OCI-LY7 (cell line): ENCODE results near the gene LPIN2. TPM values are rescaled to one million over a fixed set of nuclear protein-coding genes. Genes with fewer than 3 reads are reported as not detected.

Experiments used
- BruUV-seq: library from RNA; stranded (reverse); fragments of 400-500 nt; replicated peaks from 2 replicates; lab custom pipeline; 2021; lab: Mats Ljungman, UMichigan
- CTCF ChIA-PET: fragments of 300-600 bp; sonication (Branson Sonifier 250); formaldehyde crosslinking; loops from one replicate; lab custom pipeline; 2022; ENCODE audit warnings: antibody characterized with exemption; ENCODE audit not compliant: unreplicated experiment; lab: Charles Lee
- POLR2A ChIA-PET: fragments of 300-600 bp; sonication (Branson Sonifier 250); formaldehyde crosslinking; loops from one replicate; lab custom pipeline; 2022; ENCODE audit warnings: antibody characterized with exemption; lab: Charles Lee
- DNase-seq: peaks from one replicate; pipeline ENCODE4 v3.0.0-alpha.2; 2015; ENCODE audit warnings: low spot score
- H2AFZ ChIP-seq: fragments of 200-600 bp; sonication (generic), shearing (Covaris generic); 2 replicates; pipeline ENCODE4 v1.6.1; 2014; ENCODE audit warnings: mild to moderate bottlenecking, antibody characterized with exemption, low read length, moderate library complexity
- H3K27ac ChIP-seq: fragments of 200-600 bp; sonication (generic); 2 replicates; pipeline ENCODE4 v1.5.1; 2014; ENCODE audit warnings: mixed run types, low read depth, mild to moderate bottlenecking, moderate library complexity, low read length, inconsistent platforms; ENCODE audit not compliant: poor library complexity, severe bottlenecking
- H3K36me3 ChIP-seq: fragments of 200-600 bp; sonication (generic); 2 replicates; pipeline ENCODE4 v1.6.1; 2014; ENCODE audit warnings: mild to moderate bottlenecking, antibody characterized with exemption, low read length, moderate library complexity, mixed read lengths; ENCODE audit not compliant: insufficient read depth
- H3K4me1 ChIP-seq: fragments of 200-600 bp; sonication (generic); 2 replicates; pipeline ENCODE4 v1.5.1; 2014; ENCODE audit warnings: mild to moderate bottlenecking, low read length; ENCODE audit not compliant: insufficient read depth, poor library complexity, severe bottlenecking
- H3K4me2 ChIP-seq: fragments of 200-600 bp; sonication (generic); 2 replicates; pipeline ENCODE4 v1.6.1; 2014; ENCODE audit warnings: mild to moderate bottlenecking, low read length
- H3K4me3 ChIP-seq: fragments of 200-600 bp; sonication (generic); 2 replicates; pipeline ENCODE4 v1.5.1; 2014; ENCODE audit warnings: mild to moderate bottlenecking, low read depth, low read length; ENCODE audit not compliant: poor library complexity, severe bottlenecking
- H3K79me2 ChIP-seq: fragments of 200-600 bp; sonication (generic); 2 replicates; pipeline ENCODE4 v1.6.1; 2016; ENCODE audit warnings: low read depth, mild to moderate bottlenecking, low read length, moderate library complexity, mixed read lengths; ENCODE audit not compliant: insufficient read depth
- H3K9me2 ChIP-seq: fragments of 200-600 bp; sonication (generic); 2 replicates; pipeline ENCODE4 v1.6.1; 2016; ENCODE audit warnings: mild to moderate bottlenecking, low read length, mixed read lengths; ENCODE audit not compliant: insufficient read depth
- H3K9me3 ChIP-seq: fragments of 200-600 bp; sonication (generic); 2 replicates; pipeline ENCODE4 v1.6.1; 2014; ENCODE audit warnings: mild to moderate bottlenecking, mixed run types, low read length, mixed read lengths
- H4K20me1 ChIP-seq: fragments of 200-600 bp; sonication (generic); 2 replicates; pipeline ENCODE4 v1.6.1; 2014; ENCODE audit warnings: mild to moderate bottlenecking, antibody characterized with exemption, low read length, moderate library complexity, mixed read lengths; ENCODE audit not compliant: insufficient read depth
- CTCF ChIP-seq: fragments of 200-600 bp; sonication (generic); conservative IDR thresholded peaks from 2 replicates; pipeline ENCODE4 v1.5.1; 2014; ENCODE audit warnings: mild to moderate bottlenecking, antibody characterized with exemption, low read length, moderate library complexity, mixed read lengths
- EZH2phosphoT487 ChIP-seq: fragments of 200-600 bp; sonication (generic); IDR thresholded peaks from 2 replicates; pipeline ENCODE4 v1.6.1; 2018; ENCODE audit warnings: low read depth, borderline replicate concordance, mild to moderate bottlenecking, mixed run types, antibody characterized with exemption, low read length, moderate library complexity, mixed read lengths
- intact Hi-C: fragments of 100-400 bp; cut with micrococcal nuclease; formaldehyde crosslinking; loops from one replicate; pipeline ENCODE4 v1.10.0; 2022; ENCODE audit not compliant: unreplicated experiment
- total RNA-seq, 2 experiments: library from RNA; depleted of rRNA in 1 of 2; stranded (reverse); fragments of >200 nt in 1 of 2; shearing (Covaris generic) in 1 of 2; gene quantifications; 2 replicates each; pipeline ENCODE4 v1.2.3, GENCODE V29; 2014 to 2022

Gene LPIN2
- total RNA-seq, 2 experiments from 2014 or later = 18.9 to 20.1 TPM

GRCh38 chr18:2984091-2984490 is 28.9 kb downstream of the LPIN2 start:
- H3K4me3 ChIP-seq = no peak overlapping the region
- 0 out of 2 replicates have a peak, but pooled peaks cover 3% of the 10 kb centered on the region for H3K36me3 ChIP-seq
- peaks cover 3% of the 10 kb centered on the region; the same call in 1 of the 2 replicates for H4K20me1 ChIP-seq
- POLR2A ChIA-PET = interaction anchor here (1.4 to 1.5 kb wide), 2 partner anchors 51 to 255 kb away, joined by 3 read pairs; no protein-coding TSS in a partner anchor
- H3K27ac ChIP-seq = no peak overlapping the region
- H3K79me2 ChIP-seq = peaks cover 62% of the 10 kb centered on the region; the same call in 1 of the 2 replicates
- peaks cover 64% of the 10 kb centered on the region for H3K4me1 ChIP-seq
- no peaks in the 10 kb centered on the region for H3K9me2 ChIP-seq
- no peak for DNase-seq
- no peak overlapping the region for H3K4me2 ChIP-seq
- no peak overlapping the region for H2AFZ ChIP-seq
- no peaks in the 10 kb centered on the region for H3K9me3 ChIP-seq
- no peak for TF ChIP-seq CTCF
- no peak for TF ChIP-seq EZH2phosphoT487
- CTCF ChIA-PET = no interaction called here
- BruUV-seq = no TSS peak
- intact Hi-C loops = loop anchor here (2.0 kb wide), 1 partner anchor 263 kb away; the partner anchor contains the start of gene MYL12A

GRCh38 chr18:2983296-2983695 is 29.6 kb downstream of the LPIN2 start:
- BruUV-seq = no TSS peak
- no peak for TF ChIP-seq EZH2phosphoT487
- no peak for TF ChIP-seq CTCF
- Histone ChIP-seq H3K79me2 (peaks cover 61% of the 10 kb centered on the region; the same call in 1 of the 2 replicates), H3K4me3 (no peak overlapping the region), H2AFZ (peak overlapping the region; percentile 40; the same call in 1 of the 2 replicates), H3K4me1 (peaks cover 72% of the 10 kb centered on the region), H3K27ac (no peak overlapping the region), H3K4me2 (peak overlapping the region; percentile 55; the same call in 1 of the 2 replicates), H3K9me3 (no peaks in the 10 kb centered on the region), H3K36me3 (peaks cover 3% of the 10 kb centered on the region; the same call in 1 of the 2 replicates), H3K9me2 (no peaks in the 10 kb centered on the region), H4K20me1 (peaks cover 3% of the 10 kb centered on the region; the same call in 1 of the 2 replicates)
- intact Hi-C loops = no loop called here
- DNase-seq = no peak
- ChIA-PET POLR2A (interaction anchor here (0.6 to 2.1 kb wide), 7 partner anchors 18 to 256 kb away, joined by 3 to 10 read pairs (median 3); no protein-coding TSS in a partner anchor), CTCF (interaction anchor here (0.9 kb wide), 1 partner anchor 263 kb away, joined by 4 read pairs; no protein-coding TSS in a partner anchor)
